ENCODE measurements around the gene FAM3D. TPM values are rescaled to one million over a fixed set of nuclear protein-coding genes. Genes with fewer than 3 reads are reported as not detected.

Gene FAM3D
- polyA plus RNA-seq, 1 of the 3 experiments (the other 2 are of a cell fraction), result not detected

DNA sequence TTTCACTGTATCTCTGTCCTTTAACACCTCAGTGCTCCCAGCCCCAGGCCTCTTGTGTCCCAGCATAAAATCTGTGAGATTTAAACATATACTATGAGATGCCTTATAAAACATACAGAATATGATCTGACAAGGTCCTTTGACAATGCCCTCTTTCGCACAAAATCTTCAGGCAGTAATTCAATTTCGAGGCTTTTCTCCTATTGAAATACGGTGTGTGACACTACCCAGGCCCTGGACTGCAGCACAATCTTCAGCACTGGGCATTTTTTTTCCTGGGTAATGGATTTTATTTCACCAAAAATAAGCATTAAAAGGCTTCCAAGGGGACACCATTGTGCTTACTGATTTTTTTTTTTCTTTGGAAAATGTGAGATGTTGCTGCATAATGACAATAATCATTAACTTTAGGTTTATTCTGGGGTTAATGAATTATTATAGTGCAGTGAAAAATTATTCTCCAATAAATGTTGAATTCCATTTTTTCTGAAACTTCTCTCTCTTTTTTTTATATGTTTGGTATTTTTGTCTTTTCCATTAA lies 40.9 kb upstream of the FAM3D start:
- CTCF ChIA-PET, result interaction anchor here (0.6 to 0.7 kb wide), 2 partner anchors 15 to 662 kb away, joined by 3 read pairs; no protein-coding TSS in a partner anchor
- Histone ChIP-seq H3K27me3 (ENCODE audit: insufficient read depth) (no peaks in the 10 kb centered on the region), H3K4me1 (ENCODE audit: control insufficient read depth in 1 of 2, insufficient read depth in 2 of 2, low read depth in 1 of 2, low read length in 1 of 2) (peaks cover 0 to 8% of the 10 kb centered on the region in 2 experiments; a peak in 2 of 4 replicates), H3K4me2 (no peak overlapping the region), H3K36me3 (replicated peaks in 1 of 2; ENCODE audit: control insufficient read depth in 1 of 2, insufficient read depth in 2 of 2, low read length in 1 of 2) (no peaks in the 10 kb centered on the region), H3K4me3 (ENCODE audit: low read depth in 2 of 2, low read length in 1 of 2) (no peak overlapping the region), H3K79me2 (ENCODE audit: insufficient read depth) (no peaks in the 10 kb centered on the region), H4K20me1 (ENCODE audit: insufficient read depth) (no peaks in the 10 kb centered on the region), H3K9ac (no peak overlapping the region), H3K9me2 (no peaks in the 10 kb centered on the region), H2AFZ (ENCODE audit: low read depth) (no peak overlapping the region), H3F3A (replicated peaks; ENCODE audit: insufficient read depth) (no peaks in the 10 kb centered on the region), H3K27ac (ENCODE audit: low read depth in 2 of 2, low read length in 1 of 2) (peak overlapping the region in 1 of 2 experiments; percentile 55; a peak in 2 of 4 replicates), H3K9me3 (no peaks in the 10 kb centered on the region)
- POLR2A ChIA-PET, result no interaction called here
- peak; percentile 28 for DNase-seq
- 15% methylated on average over 3 of the region's 3 CpGs for WGBS (ENCODE audit: low lambda C conversion rate)
- TF ChIP-seq YY1 (IDR thresholded peaks at IDR 0.05; ENCODE audit: low read depth) (no peak), EP300 (IDR thresholded peaks at IDR 0.05; ENCODE audit: borderline replicate concordance in 1 of 2, low read depth in 1 of 2, low read length in 1 of 2) (peak in 1 of 2 experiments; percentile 71; a peak in 2 of 4 replicates), FOXM1 (IDR thresholded peaks at IDR 0.05; ENCODE audit: low read depth) (no peak), GATA2 (CRISPR knock-in tag; IDR thresholded peaks at IDR 0.05) (peak; percentile 54; the same call in 1 of the 2 replicates)
- TF ChIP-seq, protein P1, sequence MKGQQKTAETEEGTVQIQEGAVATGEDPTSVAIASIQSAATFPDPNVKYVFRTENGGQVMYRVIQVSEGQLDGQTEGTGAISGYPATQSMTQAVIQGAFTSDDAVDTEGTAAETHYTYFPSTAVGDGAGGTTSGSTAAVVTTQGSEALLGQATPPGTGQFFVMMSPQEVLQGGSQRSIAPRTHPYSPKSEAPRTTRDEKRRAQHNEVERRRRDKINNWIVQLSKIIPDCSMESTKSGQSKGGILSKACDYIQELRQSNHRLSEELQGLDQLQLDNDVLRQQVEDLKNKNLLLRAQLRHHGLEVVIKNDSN (IDR thresholded peaks at IDR 0.05; ENCODE audit: borderline replicate concordance, low read depth), result no peak

DNA sequence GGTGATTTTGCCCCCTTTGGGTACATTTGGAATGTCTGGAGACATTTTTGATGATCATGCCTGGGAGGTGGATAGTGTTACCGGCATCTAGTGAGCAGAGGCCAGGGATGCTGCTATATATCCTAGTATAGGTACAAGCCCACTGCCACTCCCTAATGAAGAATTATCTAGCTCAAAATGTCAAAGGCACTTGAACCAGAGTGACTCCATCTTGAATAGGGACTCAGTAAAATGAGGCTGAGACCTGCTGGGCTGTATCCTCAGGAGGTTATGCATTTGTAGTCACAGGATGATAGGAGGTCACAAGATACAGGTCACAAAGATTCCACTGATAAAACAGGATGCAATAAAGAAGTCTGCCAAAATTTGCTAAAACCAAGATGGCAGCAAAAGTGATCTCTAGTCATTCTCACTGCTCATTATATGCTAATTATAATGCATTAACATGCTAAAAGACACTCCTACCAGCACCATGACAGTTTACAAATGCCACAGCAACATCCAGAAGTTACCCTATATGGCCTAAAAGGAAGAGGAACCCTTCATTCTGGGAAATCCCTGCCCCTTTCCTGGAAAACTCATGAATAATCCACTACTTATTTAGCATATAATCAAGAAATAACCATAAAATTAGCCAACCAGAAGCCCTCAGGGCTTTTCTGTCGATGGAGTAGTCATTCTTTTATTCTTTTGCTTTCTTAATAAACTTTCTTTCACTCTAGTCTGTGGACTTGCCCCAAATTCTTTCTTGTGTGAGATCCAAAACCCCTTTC lies 40.0 kb upstream of the FAM3D start:
- no peaks in the 10 kb centered on the region for H3K9me2 ChIP-seq
- DNase-seq, result no peak
- no peak overlapping the region for H3K4me2 ChIP-seq
- no peak overlapping the region for H3K4me3 ChIP-seq (ENCODE audit: low read depth in 2 of 2, low read length in 1 of 2)
- H3F3A ChIP-seq (replicated peaks; ENCODE audit: insufficient read depth), result no peaks in the 10 kb centered on the region
- no peak overlapping the region for H3K9ac ChIP-seq
- ChIA-PET POLR2A (no interaction called here), CTCF (interaction anchor here (0.7 to 1.0 kb wide), 2 partner anchors 118 to 663 kb away, joined by 3 read pairs; no protein-coding TSS in a partner anchor)
- H3K79me2 ChIP-seq (ENCODE audit: insufficient read depth), result no peaks in the 10 kb centered on the region
- no peaks in the 10 kb centered on the region for H3K9me3 ChIP-seq
- H3K27me3 ChIP-seq (ENCODE audit: insufficient read depth), result no peaks in the 10 kb centered on the region
- H2AFZ ChIP-seq (ENCODE audit: low read depth), result no peak overlapping the region
- H4K20me1 ChIP-seq (ENCODE audit: insufficient read depth), result no peaks in the 10 kb centered on the region
- H3K27ac ChIP-seq (ENCODE audit: low read depth in 2 of 2, low read length in 1 of 2), result peak overlapping the region in 1 of 2 experiments; percentile 55; a peak in 1 of 4 replicates
- H3K4me1 ChIP-seq (ENCODE audit: control insufficient read depth in 1 of 2, insufficient read depth in 2 of 2, low read depth in 1 of 2, low read length in 1 of 2), result peaks cover 0 to 1% of the 10 kb centered on the region in 2 experiments; a peak in 2 of 4 replicates
- WGBS (ENCODE audit: low lambda C conversion rate), result 30% methylated on average over 2 of the region's 2 CpGs
- no peaks in the 10 kb centered on the region for H3K36me3 ChIP-seq (replicated peaks in 1 of 2; ENCODE audit: control insufficient read depth in 1 of 2, insufficient read depth in 2 of 2, low read length in 1 of 2)
- no peak for TF ChIP-seq NRF1 (IDR thresholded peaks at IDR 0.05; ENCODE audit: low read depth, low read length)
- TF ChIP-seq POLR2AphosphoS5 (IDR thresholded peaks at IDR 0.05; ENCODE audit: low read depth, low read length), result no peak
- TF ChIP-seq EP300 (IDR thresholded peaks at IDR 0.05; ENCODE audit: borderline replicate concordance in 1 of 2, low read depth in 1 of 2, low read length in 1 of 2), result no peak
- TF ChIP-seq RAD21 (IDR thresholded peaks at IDR 0.05; ENCODE audit: low read length), result no peak
- TF ChIP-seq, protein P2, sequence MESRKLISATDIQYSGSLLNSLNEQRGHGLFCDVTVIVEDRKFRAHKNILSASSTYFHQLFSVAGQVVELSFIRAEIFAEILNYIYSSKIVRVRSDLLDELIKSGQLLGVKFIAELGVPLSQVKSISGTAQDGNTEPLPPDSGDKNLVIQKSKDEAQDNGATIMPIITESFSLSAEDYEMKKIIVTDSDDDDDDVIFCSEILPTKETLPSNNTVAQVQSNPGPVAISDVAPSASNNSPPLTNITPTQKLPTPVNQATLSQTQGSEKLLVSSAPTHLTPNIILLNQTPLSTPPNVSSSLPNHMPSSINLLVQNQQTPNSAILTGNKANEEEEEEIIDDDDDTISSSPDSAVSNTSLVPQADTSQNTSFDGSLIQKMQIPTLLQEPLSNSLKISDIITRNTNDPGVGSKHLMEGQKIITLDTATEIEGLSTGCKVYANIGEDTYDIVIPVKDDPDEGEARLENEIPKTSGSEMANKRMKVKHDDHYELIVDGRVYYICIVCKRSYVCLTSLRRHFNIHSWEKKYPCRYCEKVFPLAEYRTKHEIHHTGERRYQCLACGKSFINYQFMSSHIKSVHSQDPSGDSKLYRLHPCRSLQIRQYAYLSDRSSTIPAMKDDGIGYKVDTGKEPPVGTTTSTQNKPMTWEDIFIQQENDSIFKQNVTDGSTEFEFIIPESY (IDR thresholded peaks at IDR 0.05; ENCODE audit: borderline replicate concordance, low read depth), result no peak
- TF ChIP-seq, protein P3, sequence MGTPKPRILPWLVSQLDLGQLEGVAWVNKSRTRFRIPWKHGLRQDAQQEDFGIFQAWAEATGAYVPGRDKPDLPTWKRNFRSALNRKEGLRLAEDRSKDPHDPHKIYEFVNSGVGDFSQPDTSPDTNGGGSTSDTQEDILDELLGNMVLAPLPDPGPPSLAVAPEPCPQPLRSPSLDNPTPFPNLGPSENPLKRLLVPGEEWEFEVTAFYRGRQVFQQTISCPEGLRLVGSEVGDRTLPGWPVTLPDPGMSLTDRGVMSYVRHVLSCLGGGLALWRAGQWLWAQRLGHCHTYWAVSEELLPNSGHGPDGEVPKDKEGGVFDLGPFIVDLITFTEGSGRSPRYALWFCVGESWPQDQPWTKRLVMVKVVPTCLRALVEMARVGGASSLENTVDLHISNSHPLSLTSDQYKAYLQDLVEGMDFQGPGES (IDR thresholded peaks at IDR 0.05; ENCODE audit: low read depth, low read length), result no peak
- TF ChIP-seq, protein P4, sequence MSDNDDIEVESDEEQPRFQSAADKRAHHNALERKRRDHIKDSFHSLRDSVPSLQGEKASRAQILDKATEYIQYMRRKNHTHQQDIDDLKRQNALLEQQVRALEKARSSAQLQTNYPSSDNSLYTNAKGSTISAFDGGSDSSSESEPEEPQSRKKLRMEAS (IDR thresholded peaks at IDR 0.05; ENCODE audit: low read depth), result no peak
- TF ChIP-seq FOSL2 (IDR thresholded peaks at IDR 0.05; ENCODE audit: borderline replicate concordance, low read depth), result no peak
- TF ChIP-seq, protein P5, sequence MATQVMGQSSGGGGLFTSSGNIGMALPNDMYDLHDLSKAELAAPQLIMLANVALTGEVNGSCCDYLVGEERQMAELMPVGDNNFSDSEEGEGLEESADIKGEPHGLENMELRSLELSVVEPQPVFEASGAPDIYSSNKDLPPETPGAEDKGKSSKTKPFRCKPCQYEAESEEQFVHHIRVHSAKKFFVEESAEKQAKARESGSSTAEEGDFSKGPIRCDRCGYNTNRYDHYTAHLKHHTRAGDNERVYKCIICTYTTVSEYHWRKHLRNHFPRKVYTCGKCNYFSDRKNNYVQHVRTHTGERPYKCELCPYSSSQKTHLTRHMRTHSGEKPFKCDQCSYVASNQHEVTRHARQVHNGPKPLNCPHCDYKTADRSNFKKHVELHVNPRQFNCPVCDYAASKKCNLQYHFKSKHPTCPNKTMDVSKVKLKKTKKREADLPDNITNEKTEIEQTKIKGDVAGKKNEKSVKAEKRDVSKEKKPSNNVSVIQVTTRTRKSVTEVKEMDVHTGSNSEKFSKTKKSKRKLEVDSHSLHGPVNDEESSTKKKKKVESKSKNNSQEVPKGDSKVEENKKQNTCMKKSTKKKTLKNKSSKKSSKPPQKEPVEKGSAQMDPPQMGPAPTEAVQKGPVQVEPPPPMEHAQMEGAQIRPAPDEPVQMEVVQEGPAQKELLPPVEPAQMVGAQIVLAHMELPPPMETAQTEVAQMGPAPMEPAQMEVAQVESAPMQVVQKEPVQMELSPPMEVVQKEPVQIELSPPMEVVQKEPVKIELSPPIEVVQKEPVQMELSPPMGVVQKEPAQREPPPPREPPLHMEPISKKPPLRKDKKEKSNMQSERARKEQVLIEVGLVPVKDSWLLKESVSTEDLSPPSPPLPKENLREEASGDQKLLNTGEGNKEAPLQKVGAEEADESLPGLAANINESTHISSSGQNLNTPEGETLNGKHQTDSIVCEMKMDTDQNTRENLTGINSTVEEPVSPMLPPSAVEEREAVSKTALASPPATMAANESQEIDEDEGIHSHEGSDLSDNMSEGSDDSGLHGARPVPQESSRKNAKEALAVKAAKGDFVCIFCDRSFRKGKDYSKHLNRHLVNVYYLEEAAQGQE (IDR thresholded peaks at IDR 0.05; ENCODE audit: low read depth, low read length), result no peak
- TF ChIP-seq TAF1 (IDR thresholded peaks at IDR 0.05; ENCODE audit: borderline replicate concordance, low read depth, low read length), result no peak
- TF ChIP-seq, protein P1 (IDR thresholded peaks at IDR 0.05; ENCODE audit: borderline replicate concordance, low read depth), result no peak
- TF ChIP-seq FOXJ3 (CRISPR knock-in tag; IDR thresholded peaks at IDR 0.05), result no peak
- no peak for TF ChIP-seq JUND (IDR thresholded peaks at IDR 0.05)

Measured in SK-N-SH (cell line).